Effector memory CD8-positive, alpha-beta T cell (primary cell): ENCODE data around the gene TRPV4.
A peak's percentile ranks its signal among the peaks of the same experiment; 100 is the strongest.

Experiments used
- ATAC-seq: fragments of 150-1000 bp; cut with Tn5 transposase; replicated peaks from 2 replicates; pipeline ENCODE4 v1.10.0; 2021; ENCODE audit warnings: mild to moderate bottlenecking, moderate library complexity
- DNase-seq, 3 experiments: peaks; one replicate each; pipeline ENCODE4 v3.0.0; 2021
- H3K27ac Mint-ChIP-seq, 2 donors: one replicate each; pipeline ENCODE4 v1.8.0; 2022; ENCODE audit warnings: mild to moderate bottlenecking in 2 of 2, mixed read lengths in 2 of 2, moderate library complexity in 2 of 2
- H3K27me3 Mint-ChIP-seq, 2 donors: one replicate each; pipeline ENCODE4 v1.8.0; 2022; ENCODE audit warnings: mixed read lengths in 2 of 2
- H3K36me3 Mint-ChIP-seq: one replicate; pipeline ENCODE4 v1.8.0; 2022; ENCODE audit warnings: mild to moderate bottlenecking, moderate library complexity, mixed read lengths; ENCODE audit not compliant: insufficient read depth
- H3K4me1 Mint-ChIP-seq, 2 donors: one replicate each; pipeline ENCODE4 v1.8.0; 2022; ENCODE audit warnings: low read depth in 2 of 2, mixed read lengths in 2 of 2
- H3K4me3 Mint-ChIP-seq, 2 donors: one replicate each; pipeline ENCODE4 v1.8.0; 2022; ENCODE audit warnings: mild to moderate bottlenecking in 2 of 2, mixed read lengths in 2 of 2, moderate library complexity in 2 of 2
- H3K9me3 Mint-ChIP-seq, 2 donors: one replicate each; pipeline ENCODE4 v1.8.0; 2022; ENCODE audit warnings: mixed read lengths in 2 of 2

The TRPV4 gene

GRCh38 chr12:109847142-109847735 lies 14.0 kb upstream of the TRPV4 start:
- peaks cover 0 to 4% of the 10 kb centered on the region in 2 donors for H3K4me1 Mint-ChIP-seq
- no peak overlapping the region for H3K4me3 Mint-ChIP-seq
- H3K9me3 Mint-ChIP-seq = no peaks in the 10 kb centered on the region
- DNase-seq (no peak), ATAC-seq (no peak)
- H3K27ac Mint-ChIP-seq = no peak overlapping the region
- no peaks in the 10 kb centered on the region for H3K27me3 Mint-ChIP-seq
- peaks cover 6% of the 10 kb centered on the region for H3K36me3 Mint-ChIP-seq

GRCh38 chr12:109845824-109846205 lies 12.6 kb upstream of the TRPV4 start:
- H3K36me3 Mint-ChIP-seq = peaks cover 3% of the 10 kb centered on the region
- no peak for ATAC-seq
- H3K27me3 Mint-ChIP-seq = no peaks in the 10 kb centered on the region
- peaks cover 0 to 4% of the 10 kb centered on the region in 2 donors for H3K4me1 Mint-ChIP-seq
- no peak overlapping the region for H3K27ac Mint-ChIP-seq
- H3K9me3 Mint-ChIP-seq = no peaks in the 10 kb centered on the region
- DNase-seq = no peak
- H3K4me3 Mint-ChIP-seq = peak overlapping the region in 1 of 2 donors; percentile 59

GRCh38 chr12:109844983-109845823 lies 12.0 kb upstream of the TRPV4 start:
- Mint-ChIP-seq H3K36me3 (peaks cover 5% of the 10 kb centered on the region), H3K4me1 (peaks cover 0 to 4% of the 10 kb centered on the region in 2 donors), H3K9me3 (no peaks in the 10 kb centered on the region), H3K27me3 (peaks cover 0 to 3% of the 10 kb centered on the region in 2 donors), H3K27ac (peak overlapping the region in 1 of 2 donors; percentile 23), H3K4me3 (peak overlapping the region; percentile 44 to 59)
- DNase-seq (peak; percentile 86 to 90 (median 88)), ATAC-seq (peak; percentile 96)

- peaks cover 0 to 11% of the 10 kb centered on the region in 2 donors for H3K27me3 Mint-ChIP-seq
- no peak overlapping the region for H3K4me3 Mint-ChIP-seq
- no peak for ATAC-seq
- DNase-seq = no peak
- peaks cover 5% of the 10 kb centered on the region for H3K36me3 Mint-ChIP-seq
- H3K4me1 Mint-ChIP-seq = peaks cover 0 to 4% of the 10 kb centered on the region in 2 donors
- no peaks in the 10 kb centered on the region for H3K9me3 Mint-ChIP-seq
- H3K27ac Mint-ChIP-seq = no peak overlapping the region
These were observed 10.9 kb upstream of the TRPV4 start for GRCh38 chr12:109844091-109844490.

- H3K4me1 Mint-ChIP-seq = peaks cover 0 to 4% of the 10 kb centered on the region in 2 donors
- no peak overlapping the region for H3K4me3 Mint-ChIP-seq
These were observed 8.8 kb upstream of the TRPV4 start for GRCh38 chr12:109842021-109842420.

GRCh38 chr12:109841356-109841755 lies 8.2 kb upstream of the TRPV4 start:
- ATAC-seq (no peak), DNase-seq (no peak)
- H3K9me3 Mint-ChIP-seq = no peaks in the 10 kb centered on the region
- no peak overlapping the region for H3K27ac Mint-ChIP-seq
- H3K4me1 Mint-ChIP-seq = peaks cover 0 to 4% of the 10 kb centered on the region in 2 donors
- H3K27me3 Mint-ChIP-seq = peaks cover 0 to 12% of the 10 kb centered on the region in 2 donors
- H3K4me3 Mint-ChIP-seq = no peak overlapping the region
- H3K36me3 Mint-ChIP-seq = peaks cover 5% of the 10 kb centered on the region

More at GRCh38 chr12:109842021-109842420, 8.8 kb upstream of the TRPV4 start:
- ATAC-seq (no peak), DNase-seq (no peak)
- Mint-ChIP-seq H3K36me3 (peaks cover 5% of the 10 kb centered on the region), H3K27me3 (peaks cover 0 to 11% of the 10 kb centered on the region in 2 donors), H3K9me3 (no peaks in the 10 kb centered on the region), H3K27ac (no peak overlapping the region)

- H3K9me3 Mint-ChIP-seq = no peaks in the 10 kb centered on the region
- H3K27ac Mint-ChIP-seq = peak overlapping the region in 1 of 2 donors; percentile 70
- peaks cover 1 to 20% of the 10 kb centered on the region in 2 donors for H3K27me3 Mint-ChIP-seq
- H3K4me1 Mint-ChIP-seq = peaks cover 0 to 4% of the 10 kb centered on the region in 2 donors
- DNase-seq = no peak
- peaks cover 5% of the 10 kb centered on the region for H3K36me3 Mint-ChIP-seq
- no peak for ATAC-seq
- no peak overlapping the region for H3K4me3 Mint-ChIP-seq
These were observed 7.3 kb upstream of the TRPV4 start for GRCh38 chr12:109840305-109841074.

- Mint-ChIP-seq H3K9me3 (no peaks in the 10 kb centered on the region), H3K27ac (no peak overlapping the region), H3K36me3 (peaks cover 5% of the 10 kb centered on the region), H3K4me1 (no peaks in the 10 kb centered on the region), H3K27me3 (peaks cover 12 to 31% of the 10 kb centered on the region in 2 donors), H3K4me3 (no peak overlapping the region)
- no peak for ATAC-seq
- DNase-seq = no peak
These were observed 6.2 kb upstream of the TRPV4 start for GRCh38 chr12:109839444-109839843.

GRCh38 chr12:109836916-109837315 lies 3.7 kb upstream of the TRPV4 start:
- Mint-ChIP-seq H3K36me3 (peaks cover 5% of the 10 kb centered on the region), H3K4me1 (peaks cover 4 to 5% of the 10 kb centered on the region in 2 donors), H3K27me3 (peaks cover 22 to 56% of the 10 kb centered on the region in 2 donors), H3K4me3 (no peak overlapping the region), H3K9me3 (no peaks in the 10 kb centered on the region), H3K27ac (no peak overlapping the region)
- DNase-seq = no peak
- ATAC-seq = no peak

- Mint-ChIP-seq H3K27me3 (peaks cover 33 to 67% of the 10 kb centered on the region in 2 donors), H3K9me3 (no peaks in the 10 kb centered on the region), H3K4me1 (peaks cover 4 to 5% of the 10 kb centered on the region in 2 donors), H3K4me3 (no peak overlapping the region), H3K27ac (no peak overlapping the region), H3K36me3 (peaks cover 2% of the 10 kb centered on the region)
- no peak for DNase-seq
- ATAC-seq = no peak
These were observed 2.6 kb upstream of the TRPV4 start for GRCh38 chr12:109835827-109836226.

GRCh38 chr12:109832541-109833306 lies 474 bp downstream of the TRPV4 start:
- Mint-ChIP-seq H3K9me3 (no peaks in the 10 kb centered on the region), H3K36me3 (no peaks in the 10 kb centered on the region), H3K4me1 (peaks cover 4 to 5% of the 10 kb centered on the region in 2 donors), H3K27ac (no peak overlapping the region), H3K27me3 (peaks cover 34 to 61% of the 10 kb centered on the region in 2 donors), H3K4me3 (no peak overlapping the region)
- DNase-seq = no peak
- no peak for ATAC-seq

- ATAC-seq = no peak
- no peaks in the 10 kb centered on the region for H3K9me3 Mint-ChIP-seq
- no peak overlapping the region for H3K27ac Mint-ChIP-seq
- H3K4me1 Mint-ChIP-seq = peaks cover 4 to 5% of the 10 kb centered on the region in 2 donors
- H3K27me3 Mint-ChIP-seq = peaks cover 34 to 69% of the 10 kb centered on the region in 2 donors
- no peaks in the 10 kb centered on the region for H3K36me3 Mint-ChIP-seq
- DNase-seq = no peak
- H3K4me3 Mint-ChIP-seq = no peak overlapping the region
These were observed 1.3 kb downstream of the TRPV4 start for GRCh38 chr12:109831929-109832328.

GRCh38 chr12:109831365-109831764 lies 1.8 kb downstream of the TRPV4 start:
- Mint-ChIP-seq H3K4me3 (no peak overlapping the region), H3K27me3 (peaks cover 34 to 68% of the 10 kb centered on the region in 2 donors), H3K9me3 (no peaks in the 10 kb centered on the region), H3K27ac (no peak overlapping the region), H3K36me3 (no peaks in the 10 kb centered on the region), H3K4me1 (peaks cover 4 to 5% of the 10 kb centered on the region in 2 donors)
- DNase-seq (no peak), ATAC-seq (no peak)
